Transverse colon (tissue), 4 donors: Measurements from ENCODE around the gene ETFB. TPM values are rescaled to one million over a fixed set of nuclear protein-coding genes. Genes with fewer than 3 reads are reported as not detected.

Experiments used
- DNase-seq: peaks from one replicate; pipeline ENCODE4 v3.0.0-alpha.2; 2019
- H3K27ac ChIP-seq, 4 donors: fragments of 200-600 bp; sonication (generic); 2 replicates each; pipeline ENCODE4 v1.5.1; 2016 to 2018; ENCODE audit warnings: inconsistent platforms in 4 of 4
- H3K27me3 ChIP-seq: fragments of 200-600 bp; sonication (generic); 2 replicates; pipeline ENCODE4 v1.5.1; 2017; ENCODE audit warnings: inconsistent platforms
- H3K36me3 ChIP-seq, 4 donors: fragments of 200-600 bp; sonication (generic); 2 replicates each; pipeline ENCODE4 v1.5.1; 2017 to 2019; ENCODE audit warnings: inconsistent platforms in 4 of 4
- H3K4me1 ChIP-seq, 4 donors: fragments of 200-600 bp; sonication (generic); 2 replicates each; pipeline ENCODE4 v1.5.1; 2017 to 2020; ENCODE audit warnings: inconsistent platforms in 4 of 4
- H3K4me3 ChIP-seq, 4 donors: fragments of 200-600 bp; sonication (generic); 1 replicate in 1 of 4; 2 replicates in 3 of 4; pipeline versions ENCODE4 v1.5.1 to v1.6.1; 2017 to 2019; ENCODE audit warnings: inconsistent platforms in 4 of 4
- H3K9me3 ChIP-seq, 2 donors: fragments of 200-600 bp; sonication (generic); 2 replicates each; pipeline ENCODE4 v1.5.1; 2017 to 2019; ENCODE audit warnings: inconsistent platforms in 2 of 2
- EP300 ChIP-seq: sonication (generic); formaldehyde crosslinking; IDR thresholded peaks from one replicate; pipeline ENCODE4 v1.6.1; 2017; ENCODE audit warnings: antibody characterized with exemption, low read depth
- POLR2A ChIP-seq: fragments of 450-650 bp; IDR thresholded peaks from one replicate; pipeline ENCODE4 v1.6.1; 2016; ENCODE audit warnings: antibody characterized with exemption, mild to moderate bottlenecking, moderate library complexity
- POLR2AphosphoS5 ChIP-seq, 3 donors: sonication (generic); formaldehyde crosslinking; IDR thresholded peaks; one replicate each; pipeline ENCODE4 v1.6.1; 2016; ENCODE audit warnings: antibody characterized with exemption in 3 of 3
- WGBS, 2 donors: methylation state at CpG; one replicate each; pipeline ENCODE4 v1.1.5; 2018; ENCODE audit warnings: low coverage in 1 of 2; 5-methylcytosine and 5-hydroxymethylcytosine counted together
- in situ Hi-C, 4 donors: fragments of 200-750 bp; cut with MboI; loops; one replicate each; pipeline versions ENCODE4 v1.15.0 to v1.15.1; 2017; ENCODE audit warnings: low sequenced_read_pairs in 3 of 4, low pct_ligation_motif_present in 1 of 4, low pct_unique_long_range_greater_than_20kb in 1 of 4
- intact Hi-C: fragments of 100-400 bp; cut with DNase I; formaldehyde crosslinking; loops from one replicate; pipeline ENCODE4 v1.15.1; 2023; ENCODE audit warnings: low total_unique reads
- total RNA-seq, 4 donors: library from RNA; depleted of rRNA; stranded (reverse); fragments of >200 nt; gene quantifications; one replicate each; pipeline ENCODE4 v1.1.0, GENCODE V29; 2016
- TF ChIP-seq, protein P1 (sequence below), 5 experiments: fragments of 200-600 bp in 3 of 5; fragments of 450-650 bp in 2 of 5; sonication (generic) in 3 of 5; IDR thresholded peaks; 1 replicate in 2 of 5; 2 replicates in 3 of 5; pipeline ENCODE4 v1.5.1; 2016 to 2017; ENCODE audit warnings: antibody characterized with exemption in 5 of 5, inconsistent platforms in 3 of 5, mild to moderate bottlenecking in 2 of 5, moderate library complexity in 1 of 5

ETFB gene
- total RNA-seq, 4 donors from 2014 or later = 56.9 to 147 (median 99.1) TPM

DNA sequence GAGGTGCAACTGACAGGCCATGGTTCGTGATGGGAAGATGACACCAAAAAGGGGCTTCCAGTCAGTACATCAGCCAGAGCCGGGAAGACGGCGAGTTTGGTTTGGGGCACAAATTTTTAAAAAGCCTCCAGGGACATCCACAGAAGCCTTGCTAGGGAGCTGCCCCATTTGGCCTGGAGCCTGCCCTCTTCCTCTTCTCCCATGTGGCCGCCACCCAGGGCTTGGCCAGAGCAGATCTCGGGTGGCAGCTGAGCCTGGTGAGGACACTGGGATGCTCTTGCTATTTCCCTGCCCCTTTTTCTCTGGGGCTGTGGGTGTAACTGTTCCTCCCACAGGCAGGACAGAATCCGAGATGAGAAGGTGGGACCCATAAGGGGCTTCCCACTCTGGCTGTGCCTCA lies 8.2 kb downstream of the ETFB start:
- H3K4me3 ChIP-seq = no peak overlapping the region
- no peak for DNase-seq
- no peaks in the 10 kb centered on the region for H3K27me3 ChIP-seq
- WGBS, 2 donors = 87% methylated on average over 7 of the region's 7 CpGs; no CpG with 5 or more reads in 1 of the 2 donors
- intact Hi-C loops = no loop called here
- H3K9me3 ChIP-seq = no peaks in the 10 kb centered on the region
- TF ChIP-seq EP300 = no peak
- TF ChIP-seq POLR2AphosphoS5 (IDR thresholded peaks at IDR 0.05) = no peak
- TF ChIP-seq POLR2A = no peak
- TF ChIP-seq, protein P1, sequence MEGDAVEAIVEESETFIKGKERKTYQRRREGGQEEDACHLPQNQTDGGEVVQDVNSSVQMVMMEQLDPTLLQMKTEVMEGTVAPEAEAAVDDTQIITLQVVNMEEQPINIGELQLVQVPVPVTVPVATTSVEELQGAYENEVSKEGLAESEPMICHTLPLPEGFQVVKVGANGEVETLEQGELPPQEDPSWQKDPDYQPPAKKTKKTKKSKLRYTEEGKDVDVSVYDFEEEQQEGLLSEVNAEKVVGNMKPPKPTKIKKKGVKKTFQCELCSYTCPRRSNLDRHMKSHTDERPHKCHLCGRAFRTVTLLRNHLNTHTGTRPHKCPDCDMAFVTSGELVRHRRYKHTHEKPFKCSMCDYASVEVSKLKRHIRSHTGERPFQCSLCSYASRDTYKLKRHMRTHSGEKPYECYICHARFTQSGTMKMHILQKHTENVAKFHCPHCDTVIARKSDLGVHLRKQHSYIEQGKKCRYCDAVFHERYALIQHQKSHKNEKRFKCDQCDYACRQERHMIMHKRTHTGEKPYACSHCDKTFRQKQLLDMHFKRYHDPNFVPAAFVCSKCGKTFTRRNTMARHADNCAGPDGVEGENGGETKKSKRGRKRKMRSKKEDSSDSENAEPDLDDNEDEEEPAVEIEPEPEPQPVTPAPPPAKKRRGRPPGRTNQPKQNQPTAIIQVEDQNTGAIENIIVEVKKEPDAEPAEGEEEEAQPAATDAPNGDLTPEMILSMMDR (IDR thresholded peaks at IDR 0.05) = no peak
- in situ Hi-C loops = no loop called here
- H3K27ac ChIP-seq = no peak overlapping the region
- H3K4me1 ChIP-seq = peaks cover 0 to 5% (median 2%) of the 10 kb centered on the region in 4 donors
- peaks cover 0 to 2% (median 0%) of the 10 kb centered on the region in 4 donors for H3K36me3 ChIP-seq

DNA sequence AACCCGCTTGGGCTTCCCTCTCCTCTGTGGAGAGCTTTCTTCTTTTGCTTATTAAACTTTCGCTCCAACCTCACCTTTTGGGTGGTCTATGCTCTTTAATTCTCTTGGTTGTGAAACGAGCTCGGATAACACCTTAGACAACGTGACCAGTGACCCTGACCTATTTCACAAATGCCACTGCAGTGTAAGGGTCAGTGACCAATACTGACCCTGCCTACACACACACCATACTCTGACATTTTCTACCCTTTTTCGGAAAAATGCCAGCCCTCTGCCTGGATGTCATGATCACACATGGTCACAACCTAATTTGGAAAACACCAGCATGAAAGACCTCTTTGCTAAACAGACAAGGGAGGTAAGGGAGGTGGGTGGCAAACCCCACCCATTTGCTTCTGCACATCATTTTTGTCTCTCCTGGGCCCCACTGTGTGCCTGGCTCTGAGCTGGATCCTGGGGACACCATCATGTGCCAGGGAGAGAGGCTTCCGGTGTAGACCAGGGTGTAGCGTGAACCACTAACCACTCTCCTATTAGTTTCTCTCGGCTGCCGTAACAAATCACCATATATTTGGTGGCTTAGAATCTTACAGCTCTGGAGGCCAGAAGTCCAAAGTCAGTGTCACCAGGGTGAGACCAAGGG lies 9.9 kb downstream of the ETFB start:
- in situ Hi-C loops = no loop called here
- H3K27me3 ChIP-seq = no peaks in the 10 kb centered on the region
- no peak overlapping the region for H3K4me3 ChIP-seq
- TF ChIP-seq, protein P1 (IDR thresholded peaks at IDR 0.05) = no peak
- no peak for TF ChIP-seq EP300
- no peak for TF ChIP-seq POLR2A
- TF ChIP-seq POLR2AphosphoS5 (IDR thresholded peaks at IDR 0.05) = no peak
- H3K9me3 ChIP-seq = no peaks in the 10 kb centered on the region
- H3K36me3 ChIP-seq = peaks cover 0 to 12% (median 4%) of the 10 kb centered on the region in 4 donors
- no peak for DNase-seq
- intact Hi-C loops = no loop called here
- no peak overlapping the region for H3K27ac ChIP-seq
- no peaks in the 10 kb centered on the region for H3K4me1 ChIP-seq
- WGBS, 2 donors = 96 to 98% methylated on average over 9 to 10 of the region's 10 CpGs

DNA sequence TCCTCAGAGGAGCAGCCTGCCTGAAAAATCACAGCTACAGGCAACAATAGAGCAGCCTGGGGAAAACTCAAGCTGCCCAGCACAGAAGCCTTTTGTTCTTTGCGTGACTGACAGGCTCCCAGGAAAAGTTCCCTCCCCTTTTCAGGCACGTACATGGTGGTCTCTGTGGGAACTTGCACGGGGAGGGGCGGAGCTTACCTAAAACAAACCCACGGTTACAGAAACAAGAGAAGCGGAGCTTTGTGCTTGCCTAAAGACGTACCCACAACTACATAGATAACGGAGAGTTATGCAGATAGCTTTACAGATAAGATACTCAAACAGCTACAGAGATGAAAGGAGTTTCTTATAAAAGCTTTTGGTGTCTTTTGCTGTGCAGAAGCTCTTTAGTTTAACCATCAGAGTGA lies 11.4 kb downstream of the ETFB start:
- in situ Hi-C loops (no loop called here), intact Hi-C loops (no loop called here)
- TF ChIP-seq EP300 = no peak
- TF ChIP-seq POLR2AphosphoS5 (IDR thresholded peaks at IDR 0.05) = no peak
- TF ChIP-seq POLR2A = no peak
- TF ChIP-seq, protein P1 (IDR thresholded peaks at IDR 0.05) = no peak
- H3K36me3 ChIP-seq = peaks cover 0 to 17% (median 7%) of the 10 kb centered on the region in 4 donors
- no peaks in the 10 kb centered on the region for H3K9me3 ChIP-seq
- 52 to 100% methylated on average over 1 to 8 of the region's 8 CpGs for WGBS, 2 donors
- H3K4me3 ChIP-seq = no peak overlapping the region
- DNase-seq = no peak
- no peaks in the 10 kb centered on the region for H3K4me1 ChIP-seq
- no peaks in the 10 kb centered on the region for H3K27me3 ChIP-seq
- no peak overlapping the region for H3K27ac ChIP-seq

DNA sequence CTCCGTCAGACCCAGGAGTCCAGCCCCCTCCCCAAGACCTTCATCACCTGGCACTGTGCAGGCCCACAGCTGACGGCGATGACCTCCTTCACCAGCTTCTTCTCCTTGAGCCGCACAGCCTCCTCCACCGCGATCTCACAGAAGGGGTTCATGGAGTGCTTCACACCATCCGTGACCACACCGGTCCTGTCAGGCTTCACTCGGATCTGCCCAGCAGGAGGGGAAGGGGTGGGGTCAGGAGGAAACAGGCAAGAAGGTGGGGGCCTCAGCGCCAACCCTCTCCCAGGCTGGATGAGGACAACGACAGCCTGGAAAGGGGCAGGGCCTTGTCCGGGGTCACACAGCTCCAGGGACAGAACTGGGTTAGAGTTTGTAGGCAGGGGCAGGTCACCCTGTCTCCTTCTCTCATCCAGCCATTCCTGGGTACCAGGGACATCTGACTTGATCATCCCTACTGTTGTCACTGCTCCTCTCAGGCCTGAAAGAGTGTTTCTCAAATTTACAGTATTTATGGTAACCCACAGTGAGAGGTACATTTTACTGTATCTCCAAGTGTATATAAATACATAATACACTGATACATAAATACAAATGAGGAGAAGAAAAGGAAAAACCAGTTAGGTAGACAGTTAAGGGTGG lies 12.0 kb downstream of the ETFB start:
- Histone ChIP-seq H3K4me1 (no peaks in the 10 kb centered on the region), H3K27me3 (no peaks in the 10 kb centered on the region), H3K36me3 (peaks cover 0 to 17% (median 7%) of the 10 kb centered on the region in 4 donors), H3K27ac (no peak overlapping the region), H3K9me3 (no peaks in the 10 kb centered on the region), H3K4me3 (no peak overlapping the region)
- TF ChIP-seq, protein P1 (IDR thresholded peaks at IDR 0.05) = no peak
- TF ChIP-seq POLR2AphosphoS5 (IDR thresholded peaks at IDR 0.05) = no peak
- 77% methylated on average over 12 of the region's 12 CpGs; no CpG with 5 or more reads in 1 of the 2 donors for WGBS, 2 donors
- intact Hi-C loops (no loop called here), in situ Hi-C loops (no loop called here)
- no peak for DNase-seq
